Measurements from ENCODE around the gene ABL2.

The ABL2 gene

DNA sequence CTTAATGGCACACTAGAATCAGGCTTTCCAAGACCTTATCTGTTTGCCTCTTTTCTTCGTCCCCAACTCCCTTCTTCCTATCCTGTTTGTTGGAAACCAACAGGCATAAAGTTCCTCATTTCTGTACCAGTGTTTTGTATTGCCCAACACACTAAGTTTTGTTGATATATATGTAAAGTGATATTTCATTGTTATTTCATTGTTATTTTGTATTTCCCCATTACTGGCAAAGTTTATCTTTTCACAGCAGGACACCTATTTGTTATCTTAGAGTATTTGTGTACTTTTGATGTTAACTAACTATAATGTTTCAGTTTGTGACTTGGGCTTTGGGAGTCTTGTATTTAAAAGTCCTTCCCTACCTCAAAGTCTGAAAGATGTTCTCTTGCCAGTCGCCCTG, 176.7 kb downstream of the ABL2 start:
- no peak for DNase-seq (ENCODE audit: low read depth in 2 of 2)
